NOMO-1 (cell line): ENCODE measurements around the gene SDSL.

ENCODE experiments used
- DNase-seq, 2 experiments: peaks; one replicate each; lab custom pipeline; 2025; ENCODE audit not compliant: unreplicated experiment in 2 of 2; lab: John Stamatoyannopoulos, UW

The SDSL gene

DNA sequence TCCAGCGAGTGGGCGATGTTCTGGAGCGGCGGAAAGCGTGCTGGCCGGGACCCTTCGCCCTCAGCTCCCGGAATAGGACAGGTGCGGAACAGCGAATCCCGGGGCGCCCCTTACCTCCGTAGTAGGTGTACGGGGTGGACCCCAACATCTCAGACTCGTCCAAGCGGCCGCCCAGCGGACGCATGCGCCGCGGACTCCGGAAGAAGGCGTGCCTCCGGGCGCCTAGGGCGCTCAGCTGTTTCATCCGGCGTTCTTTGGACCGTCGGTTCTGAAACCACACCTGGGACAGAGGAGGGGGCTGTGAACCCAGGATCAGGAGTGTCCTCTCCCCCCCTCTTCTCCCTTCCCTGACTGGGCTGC lies 44.9 kb downstream of the SDSL start:
- DNase-seq = no peak

DNA sequence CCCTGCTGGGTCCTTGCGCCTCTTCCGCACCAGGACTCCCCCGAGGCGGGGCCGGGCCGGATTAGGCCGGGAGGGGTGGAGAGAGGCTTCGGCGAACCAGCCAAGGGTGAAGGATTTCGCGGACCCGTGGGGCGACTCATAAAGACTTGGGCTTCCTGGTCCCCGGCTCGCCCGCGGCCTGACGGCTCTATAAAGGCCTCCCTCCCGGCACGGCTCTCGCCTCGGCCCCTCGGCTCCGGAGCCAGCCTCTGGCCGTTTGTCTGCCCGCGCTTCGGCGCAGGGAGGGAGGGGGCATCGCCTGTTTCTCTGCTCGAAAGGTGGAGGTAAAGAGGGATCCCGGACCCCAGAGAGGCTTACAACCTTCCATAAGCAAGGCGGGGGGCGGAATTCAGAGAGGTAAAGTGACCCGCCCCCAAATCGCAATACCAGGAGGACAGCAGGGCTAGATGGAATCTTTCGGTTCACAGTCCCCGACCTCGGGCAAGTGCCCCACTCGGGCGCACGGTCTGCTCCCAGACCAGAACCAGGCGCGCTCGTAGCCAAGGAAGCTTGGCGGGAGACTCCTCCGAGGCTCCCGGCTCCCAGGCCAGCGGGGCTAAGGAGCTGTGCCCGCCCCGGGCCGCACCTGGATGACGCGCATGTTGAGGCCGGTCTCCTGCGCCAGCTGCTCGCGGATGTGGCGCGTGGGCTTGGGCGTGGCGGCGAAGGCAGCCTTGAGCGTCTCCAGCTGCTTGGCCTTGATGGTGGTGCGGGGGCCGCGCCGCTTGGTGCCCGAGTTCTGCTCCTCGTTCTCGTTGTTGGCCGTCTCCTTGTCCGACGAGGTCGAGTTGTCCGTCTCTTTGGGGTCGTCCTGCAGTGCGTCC lies 45.6 kb downstream of the SDSL start:
- DNase-seq = no peak

DNA sequence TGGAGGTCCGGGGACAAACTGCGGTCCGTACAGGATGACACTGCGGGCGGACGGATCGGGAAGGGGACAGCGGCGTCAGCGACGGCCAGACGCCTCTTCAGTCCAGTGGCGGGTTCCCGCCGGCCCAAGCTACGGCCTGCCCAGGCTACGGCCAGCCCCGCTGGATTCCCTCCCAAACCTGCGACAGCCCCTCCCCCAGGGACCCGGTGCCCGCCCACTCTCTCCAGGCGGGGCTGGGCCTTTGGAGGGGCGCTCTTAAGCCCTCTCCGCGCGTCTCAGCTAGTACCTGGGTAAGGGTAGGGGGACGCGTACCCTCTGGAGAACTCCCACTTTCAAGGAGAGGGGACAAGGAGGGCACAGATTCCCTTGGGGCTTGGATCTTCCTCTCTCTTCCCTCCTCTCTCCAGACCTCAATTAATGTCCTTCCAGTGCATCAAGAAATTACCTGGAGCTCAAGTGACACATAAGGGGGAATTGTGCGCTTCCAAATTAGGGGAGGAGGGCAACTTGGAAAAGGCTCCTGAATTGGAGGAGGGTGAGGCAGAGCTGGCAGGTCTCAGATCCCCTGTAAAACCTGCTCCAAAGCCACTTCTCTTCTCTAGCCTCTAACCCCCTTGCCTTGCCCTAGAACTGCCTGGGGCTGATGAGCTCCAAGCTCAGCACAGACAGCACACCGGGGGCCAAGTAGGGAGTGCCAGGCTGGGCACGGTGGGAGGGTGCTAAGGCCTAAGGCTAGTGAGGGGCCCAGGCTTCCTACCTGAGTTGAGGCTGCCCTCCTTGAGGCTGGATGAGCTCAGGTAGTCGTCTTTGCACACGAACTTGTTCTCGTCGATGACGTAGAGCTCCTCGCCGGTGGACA lies 46.4 kb downstream of the SDSL start:
- no peak for DNase-seq

DNA sequence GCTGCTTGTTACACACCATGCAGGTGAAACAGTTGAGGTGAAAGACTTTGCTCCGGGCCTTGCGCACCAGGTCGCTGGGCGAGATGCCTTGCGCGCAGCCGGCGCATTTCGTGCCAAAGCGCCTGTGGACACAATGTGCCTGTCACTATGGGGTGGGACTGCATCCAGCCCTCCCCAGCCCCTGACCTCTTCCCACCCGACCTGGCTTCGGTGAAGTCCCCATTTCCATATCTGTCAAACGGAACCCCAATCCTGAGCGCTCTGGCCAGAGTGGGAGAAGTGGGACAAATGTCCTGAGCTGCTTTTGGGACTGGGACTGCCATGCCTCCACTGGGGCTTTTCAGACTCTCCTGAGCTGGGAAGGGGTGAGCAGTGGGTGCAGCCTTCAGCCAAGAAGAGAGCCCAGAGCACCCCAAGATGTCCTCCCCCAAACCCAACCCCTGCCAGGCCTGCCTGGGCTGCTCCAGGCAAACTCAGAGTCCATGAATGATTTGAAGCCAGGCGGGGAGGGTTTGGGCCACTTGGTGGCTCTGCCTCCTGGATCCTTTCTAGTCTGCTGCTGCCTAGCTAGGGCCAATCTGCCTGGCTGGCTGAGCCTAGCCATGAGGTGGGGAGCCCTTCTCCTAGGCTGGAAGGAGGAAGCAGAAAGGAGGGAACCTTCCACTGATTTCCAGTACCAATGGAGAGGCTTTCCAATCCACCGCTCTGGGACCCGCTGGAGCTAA lies 47.2 kb downstream of the SDSL start:
- no peak for DNase-seq

DNA sequence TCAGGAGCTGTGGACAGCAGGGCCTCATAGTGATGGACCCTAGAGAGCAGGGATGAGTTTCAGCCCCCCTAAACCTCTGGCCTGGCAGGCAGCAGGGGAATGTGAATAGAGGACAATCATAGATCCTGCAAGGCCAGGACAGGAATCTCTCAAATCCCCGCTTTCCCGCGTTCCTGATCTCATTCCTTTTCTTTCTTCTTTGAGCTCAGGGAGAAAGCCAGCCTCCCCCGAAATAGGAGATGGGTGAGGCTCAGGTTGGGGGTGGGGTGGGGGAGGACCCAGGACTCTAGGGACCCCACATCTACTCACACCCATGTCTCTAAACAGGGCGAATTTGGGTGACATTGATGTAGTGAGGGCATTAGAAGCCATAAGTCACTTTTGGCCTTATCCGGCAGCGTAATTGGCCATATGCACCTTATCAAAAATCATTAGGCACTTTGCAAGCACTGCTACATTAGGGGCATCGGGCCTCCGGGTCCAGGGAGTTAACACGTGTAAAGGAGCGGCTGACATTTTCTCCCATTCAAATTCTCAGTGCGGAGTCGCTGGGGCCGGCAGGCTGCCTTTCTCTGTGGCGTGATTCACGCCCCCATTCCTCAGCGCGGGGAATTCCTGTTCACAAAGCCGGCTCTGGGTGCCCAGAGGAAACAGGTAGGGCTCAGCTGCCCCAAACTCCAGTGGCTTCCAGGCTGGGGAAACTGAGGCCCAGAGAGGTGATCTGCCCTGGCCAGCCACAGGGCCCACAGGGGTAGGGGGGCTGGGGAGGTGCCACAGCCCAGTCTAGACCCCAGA lies 48.0 kb downstream of the SDSL start:
- no peak for DNase-seq

DNA sequence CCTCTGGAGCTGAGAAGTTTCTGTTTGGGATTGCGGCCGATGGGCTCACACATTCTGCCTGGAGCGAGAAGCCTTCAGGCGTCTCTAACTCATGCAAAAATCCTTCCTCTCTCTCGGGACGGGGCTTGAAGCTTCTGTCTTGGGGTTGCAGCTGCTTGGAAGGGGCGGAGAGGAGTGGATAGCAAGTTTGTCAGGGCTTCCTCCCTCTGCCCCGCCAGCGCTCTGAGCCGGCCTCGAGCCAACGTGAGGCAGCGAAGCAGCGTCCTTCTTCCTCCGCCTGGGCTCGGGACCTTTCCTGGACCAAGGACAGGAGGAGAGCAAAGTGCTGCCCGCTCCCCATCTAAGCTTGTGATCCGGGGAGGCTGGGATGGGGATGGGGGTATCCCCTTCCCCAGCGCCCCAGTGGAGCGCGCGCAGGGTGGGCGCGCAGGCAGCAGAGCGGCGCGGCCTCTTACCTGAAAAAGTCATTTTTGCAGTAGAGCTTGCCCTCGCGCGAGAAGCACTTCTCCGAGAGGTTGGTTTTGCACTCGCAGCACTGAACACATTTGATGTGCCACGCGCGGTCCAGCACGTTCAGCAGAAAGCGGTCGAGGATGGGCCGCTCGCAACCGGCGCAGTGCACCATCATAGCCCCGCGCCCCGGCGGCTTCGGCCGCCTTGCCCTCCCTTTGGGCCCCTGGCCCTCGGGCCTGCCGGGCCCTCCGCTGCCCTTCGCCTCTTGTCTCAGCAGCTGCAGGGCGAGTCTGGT lies 48.9 kb downstream of the SDSL start:
- no peak for DNase-seq

DNA sequence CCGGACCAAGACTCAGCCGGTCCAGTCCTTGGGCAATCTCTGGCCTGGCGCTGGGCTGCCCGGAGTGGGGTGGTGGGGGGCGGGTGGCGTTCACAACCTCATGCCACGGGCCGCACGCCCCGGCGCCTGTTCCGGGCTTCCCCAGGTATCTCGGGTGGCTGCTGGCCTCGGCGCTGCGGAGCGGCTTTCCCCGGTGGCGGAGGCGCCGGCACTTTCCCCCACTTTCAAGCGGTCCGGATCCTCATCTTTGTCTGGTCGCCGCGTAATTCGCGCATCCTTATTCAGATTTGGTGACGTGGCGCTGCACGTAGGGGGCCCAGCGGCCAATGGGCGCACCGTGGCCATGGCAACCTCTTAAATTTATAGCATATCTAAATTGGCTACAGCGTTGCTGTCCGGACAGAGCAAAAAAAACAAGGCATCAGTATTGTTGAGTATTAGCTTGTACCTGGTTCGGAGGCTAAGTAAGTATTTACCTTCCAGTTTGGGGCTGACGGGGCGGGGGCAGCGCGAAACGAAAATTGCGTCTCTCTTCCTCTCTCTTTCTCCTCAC lies 49.5 kb downstream of the SDSL start, which contains the start of gene LHX5:
TSS of gene LHX5 (minus strand) at position 253 of the 553 bp plus-strand sequence. CDS start 373 bp downstream, outside the sequence.
- DNase-seq = no peak

DNA sequence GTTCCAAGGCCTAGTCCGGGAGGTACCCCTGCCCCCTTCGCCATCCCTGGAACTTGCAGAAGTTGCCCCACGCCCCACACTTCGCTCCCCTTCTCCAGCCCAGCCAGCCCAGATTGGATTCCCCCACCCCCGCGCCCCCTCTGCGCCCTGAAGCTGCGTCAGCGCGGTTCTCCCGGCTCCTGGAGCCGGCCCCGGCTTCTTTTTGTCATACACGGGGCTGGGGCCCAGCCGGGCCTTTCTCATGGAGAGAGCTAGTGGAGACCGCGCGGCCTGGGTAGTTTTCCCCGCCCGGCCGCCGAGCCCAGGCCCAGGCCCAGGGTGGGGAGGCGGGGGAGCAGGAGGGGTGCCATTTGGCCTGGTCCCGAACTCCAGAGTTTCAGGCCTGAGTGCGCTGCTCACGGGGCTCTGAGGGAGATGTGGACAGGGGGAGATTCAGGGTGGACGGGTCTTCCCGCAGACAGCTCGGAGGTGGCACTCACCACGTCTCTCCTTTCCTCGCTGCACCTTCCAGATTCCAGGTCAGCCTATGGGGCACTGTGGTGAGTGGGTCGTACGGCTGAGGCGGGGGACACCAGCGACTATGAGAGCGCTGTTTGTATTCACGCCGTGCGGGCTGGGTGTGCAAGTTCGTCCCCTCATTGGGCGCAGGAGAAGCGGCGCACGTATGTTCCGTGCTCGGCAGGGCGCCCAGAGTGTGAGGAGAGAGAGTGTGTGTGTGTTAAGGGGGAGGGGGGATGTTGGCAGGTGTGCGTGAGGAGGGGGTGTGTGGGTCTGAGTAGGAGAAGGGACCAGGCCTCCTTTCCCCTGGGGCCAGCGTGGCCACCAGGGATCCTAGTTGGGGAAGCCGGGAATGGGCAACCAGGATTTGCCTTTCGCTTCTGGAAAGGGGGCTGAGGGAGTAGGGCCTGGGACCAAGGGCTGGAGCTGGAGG lies 50.3 kb downstream of the SDSL start:
- DNase-seq = no peak

DNA sequence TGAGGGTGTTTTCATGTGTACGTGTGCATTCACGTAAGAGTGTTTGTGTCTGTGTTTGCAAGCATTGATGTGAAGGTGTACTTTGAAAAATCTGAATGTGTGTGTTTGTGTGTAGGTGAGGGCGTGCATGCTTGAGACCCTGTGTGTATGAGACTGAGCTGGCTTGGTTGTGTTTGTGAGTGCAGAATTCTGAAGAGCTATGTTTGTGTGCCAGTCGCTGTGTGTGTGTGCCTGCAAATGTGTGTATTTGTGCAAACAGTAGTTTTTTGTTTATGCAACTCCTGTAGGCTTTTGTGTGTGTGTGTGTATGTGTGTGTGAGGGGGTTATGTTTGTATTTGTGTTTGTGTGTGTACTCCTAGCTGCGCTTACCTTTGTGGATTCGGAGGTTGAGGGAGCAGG lies 51.2 kb downstream of the SDSL start:
- no peak for DNase-seq

DNA sequence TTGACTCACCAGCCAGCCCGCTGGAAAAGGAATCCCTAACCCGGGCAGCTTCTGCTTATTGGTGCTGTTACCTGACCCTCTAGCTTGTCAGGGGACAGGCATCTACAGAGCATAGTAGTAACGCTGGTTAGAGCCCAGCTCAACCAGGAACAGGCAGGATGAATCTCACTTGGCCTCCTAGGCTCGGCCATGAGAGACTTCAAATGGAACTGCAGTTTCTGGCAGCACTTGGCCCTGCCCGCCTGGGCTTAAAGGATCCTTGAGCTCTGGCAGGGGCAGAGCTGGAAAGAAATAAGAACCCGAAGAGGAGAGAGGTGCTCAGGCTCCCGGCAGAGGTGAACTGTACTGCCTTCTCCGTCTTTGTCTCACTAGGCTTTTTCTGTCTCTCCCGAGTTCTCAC lies 51.8 kb downstream of the SDSL start:
- no peak for DNase-seq

DNA sequence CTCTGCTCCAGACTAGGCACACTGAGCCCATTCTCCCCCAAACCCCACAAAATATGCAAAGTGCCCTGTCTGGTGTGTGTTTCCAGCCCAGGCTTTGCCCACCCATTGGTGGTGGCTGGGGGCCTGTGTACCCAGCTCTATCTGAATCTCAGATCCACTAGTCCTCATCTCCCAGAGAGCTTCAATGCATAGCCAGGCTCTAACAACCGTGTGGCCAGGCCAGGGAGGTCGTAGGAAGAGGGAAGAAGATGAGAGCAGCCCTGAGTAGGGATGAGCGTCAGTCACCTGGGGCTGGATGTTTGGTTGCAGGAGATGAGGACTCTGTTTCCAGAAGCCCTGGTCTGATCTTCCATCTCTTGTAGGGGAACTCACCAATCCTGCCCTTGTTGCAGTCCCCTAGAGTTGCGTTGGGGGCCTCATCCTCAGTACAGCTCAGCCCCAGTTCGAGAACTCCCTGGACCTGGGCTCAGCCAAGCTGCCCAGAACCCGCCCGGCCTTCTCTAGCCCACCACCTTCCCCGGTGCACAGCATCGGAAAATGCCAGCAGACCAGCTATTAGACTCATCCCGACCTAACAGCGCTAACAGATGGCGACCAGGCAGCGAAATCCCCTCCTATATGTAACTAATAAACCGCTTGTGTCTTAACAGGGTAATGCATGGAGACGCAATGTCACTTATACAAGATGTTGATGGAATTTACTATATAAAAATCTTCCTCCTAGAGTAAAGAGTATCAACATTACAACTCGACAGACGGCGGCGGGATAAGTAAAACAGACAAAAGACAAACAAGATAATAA lies 52.7 kb downstream of the SDSL start:
- no peak for DNase-seq

DNA sequence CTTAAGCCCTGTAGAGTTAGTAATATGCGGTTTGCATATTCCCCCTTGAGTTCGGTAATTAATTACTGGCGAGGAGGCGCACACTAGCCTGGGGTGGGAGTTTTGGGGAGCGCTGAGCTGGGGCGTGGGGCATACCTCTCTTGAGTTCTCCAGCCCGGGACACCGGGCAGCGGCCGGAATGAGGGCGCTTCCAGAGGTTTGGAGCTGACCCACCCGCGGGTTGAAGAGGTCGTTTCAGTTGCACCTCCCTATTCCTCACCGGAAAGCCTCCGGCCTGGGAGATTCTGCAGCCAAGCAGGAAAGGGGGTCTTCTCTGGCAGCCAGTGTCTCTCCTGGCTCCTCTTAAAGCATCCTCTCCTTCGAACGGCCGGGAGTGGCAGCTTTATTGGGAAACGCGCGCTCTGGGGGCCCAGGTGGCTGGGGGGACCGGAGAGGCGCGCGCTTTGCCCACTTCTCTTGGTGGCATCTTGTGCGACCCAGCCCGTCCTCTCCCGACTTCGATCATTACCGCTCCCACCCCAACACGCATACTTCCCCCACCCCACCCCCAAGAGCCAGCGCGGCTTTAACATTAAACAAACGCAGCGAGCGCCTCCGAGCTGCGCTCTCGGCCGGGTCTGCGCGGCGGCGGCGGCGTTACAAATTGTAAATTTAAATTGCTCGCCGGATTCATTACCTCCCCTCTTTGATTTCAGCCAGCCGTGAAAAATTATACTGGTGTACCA lies 53.4 kb downstream of the SDSL start:
- no peak for DNase-seq

DNA sequence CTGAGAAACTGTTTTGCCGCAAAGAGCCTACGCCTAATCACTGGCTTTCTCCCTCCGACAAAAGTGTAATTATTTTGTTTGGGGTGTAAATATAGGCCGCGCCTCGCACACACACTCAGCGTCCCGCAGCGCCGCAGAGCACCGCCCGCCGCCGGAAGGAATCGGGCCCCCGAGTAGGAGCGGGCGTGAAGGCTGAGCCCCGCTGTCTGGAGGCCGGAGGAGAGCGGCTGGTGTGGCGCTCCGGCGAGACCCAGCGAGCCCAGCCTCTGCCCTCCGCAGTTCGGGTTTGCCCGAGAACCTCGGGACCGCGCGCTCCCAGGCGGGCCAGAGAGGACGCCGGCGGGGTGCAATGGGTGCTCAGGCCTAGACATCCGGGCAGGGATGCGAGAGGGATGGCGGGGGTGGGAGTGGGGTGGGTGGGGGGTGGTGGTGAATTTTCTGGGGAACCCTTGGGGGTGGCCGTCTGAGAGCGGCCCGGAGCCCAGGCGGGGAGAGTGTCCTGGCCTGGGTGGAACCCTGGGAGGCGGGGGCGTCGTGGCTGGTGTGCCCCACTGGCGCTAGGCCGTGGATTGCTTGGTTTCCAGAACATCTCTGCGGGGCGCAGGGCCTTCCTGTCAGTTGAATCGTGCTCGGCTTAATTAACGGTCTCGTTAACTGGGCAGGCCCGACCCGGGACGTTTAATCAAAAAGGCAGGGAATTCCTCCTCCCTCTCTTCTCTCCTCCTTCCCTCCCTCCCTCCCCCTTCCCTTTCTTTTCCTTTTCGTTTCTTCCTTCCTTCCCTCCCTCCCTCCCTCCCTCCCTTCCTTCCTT lies 54.2 kb downstream of the SDSL start:
- DNase-seq = no peak

DNA sequence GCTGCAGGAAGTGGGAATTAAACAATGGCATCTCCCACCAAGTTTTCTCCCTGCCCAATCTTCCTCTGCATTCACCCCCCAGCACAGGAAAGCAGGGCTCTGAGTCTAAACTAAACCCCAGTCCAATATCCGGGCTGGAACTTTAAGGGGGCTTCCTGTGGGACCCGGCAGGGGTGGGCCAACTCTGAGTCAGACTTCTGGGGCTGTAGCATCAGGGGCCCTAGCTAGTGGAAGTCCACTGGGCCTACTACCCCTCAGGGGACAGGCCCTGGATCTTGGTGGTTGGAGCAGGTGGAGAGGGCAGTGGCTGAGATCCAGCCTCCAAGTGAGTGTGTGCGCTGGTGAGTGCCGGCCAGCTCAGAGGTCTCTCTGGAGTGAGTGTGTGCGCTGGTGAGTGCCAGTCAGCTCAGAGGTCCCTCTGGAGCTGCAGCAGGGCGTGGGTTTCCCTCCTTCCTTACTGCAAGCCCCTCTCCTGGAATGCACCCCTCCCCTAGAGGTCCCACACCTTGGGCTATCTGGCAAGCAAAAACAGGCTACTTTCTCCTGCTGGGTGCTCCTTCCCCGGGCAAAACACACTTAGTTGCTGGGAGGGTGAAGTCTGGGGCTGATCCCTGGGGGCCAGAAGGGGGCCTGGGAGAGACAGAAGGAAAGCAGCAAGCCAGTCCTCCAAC lies 55.1 kb downstream of the SDSL start:
- no peak for DNase-seq

DNA sequence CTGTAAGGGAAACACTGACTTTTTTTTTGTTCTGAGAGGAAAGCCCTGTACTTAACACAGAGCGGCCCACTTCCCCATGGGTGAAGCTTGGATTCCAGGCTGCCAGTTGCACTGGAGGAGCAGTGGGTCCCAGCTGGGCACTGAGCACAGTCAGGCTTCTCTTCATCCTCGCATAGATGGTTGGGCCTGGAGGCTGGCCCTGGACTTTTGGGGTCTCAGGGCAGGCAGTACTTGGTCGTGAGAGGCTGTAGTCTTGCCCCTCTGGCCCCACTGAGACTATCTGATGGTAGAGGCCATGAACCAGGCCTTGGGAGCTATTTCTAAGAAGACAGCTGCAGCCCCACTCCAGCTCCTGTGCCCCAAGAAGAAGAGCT lies 55.6 kb downstream of the SDSL start:
- no peak for DNase-seq
